Hematopoietic multipotent progenitor cell treated with erythropoietin and hydrocortisone succinate and interleukin-3 and kit ligand, for 15 days (in vitro differentiated cells): ENCODE data around the gene CDK3.
A peak's percentile ranks its signal among the peaks of the same experiment; 100 is the strongest.

ENCODE experiments used
- DNase-seq: peaks from one replicate; pipeline ENCODE4 v3.0.0-alpha.2; 2015; ENCODE audit warnings: low spot score

The CDK3 gene

DNA sequence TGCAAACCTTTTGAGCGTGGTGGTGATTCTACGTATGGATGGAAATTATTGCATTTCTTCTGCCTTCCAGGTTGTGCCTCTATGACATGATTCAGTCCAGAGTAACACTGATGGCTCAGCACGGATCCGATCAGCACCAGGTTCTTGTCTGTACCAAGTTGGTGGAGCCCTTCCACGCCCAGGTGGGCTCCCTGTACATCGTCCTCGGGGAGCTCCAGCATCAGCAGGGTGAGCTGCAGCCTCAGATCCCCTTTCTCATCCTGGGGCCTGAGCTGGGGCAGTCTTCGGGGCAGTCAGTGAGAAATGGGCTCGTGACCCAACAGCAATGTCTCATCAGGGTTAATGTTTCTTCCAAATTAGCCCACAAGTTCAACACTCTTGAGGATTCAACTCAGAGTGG is 9.3 kb upstream of the CDK3 start:
- no peak for DNase-seq

DNA sequence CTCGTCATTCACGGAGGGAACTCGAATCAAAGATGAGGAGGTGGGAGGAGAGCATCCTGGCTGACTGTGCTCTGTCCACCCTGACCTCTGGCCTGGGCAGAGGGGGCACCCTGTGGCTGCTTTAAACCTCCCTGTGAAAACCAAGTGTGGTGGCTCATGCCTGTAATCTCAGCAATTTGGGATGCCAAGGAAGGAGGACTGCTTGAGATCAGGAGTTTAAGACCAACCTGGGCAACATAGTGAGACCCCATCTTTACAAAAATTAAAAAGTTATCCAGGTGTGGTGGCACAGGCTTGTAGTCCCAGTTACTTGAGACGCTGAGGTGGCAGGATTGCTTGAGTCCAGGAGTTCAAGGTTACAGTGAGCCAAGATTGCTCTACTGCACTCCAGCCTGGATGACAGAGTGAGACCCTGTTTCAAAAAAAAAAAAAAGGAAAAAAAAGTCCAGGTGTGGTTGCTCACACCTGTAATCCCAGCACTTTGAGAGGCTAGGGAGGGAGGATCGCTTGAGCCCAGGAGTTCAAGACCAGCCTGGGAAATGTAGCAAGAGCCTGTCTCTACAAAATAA is 5.8 kb upstream of the CDK3 start:
- DNase-seq: no peak

GRCh38 chr17:75995385-75995925 is 5.2 kb upstream of the CDK3 start:
- DNase-seq: no peak

DNA sequence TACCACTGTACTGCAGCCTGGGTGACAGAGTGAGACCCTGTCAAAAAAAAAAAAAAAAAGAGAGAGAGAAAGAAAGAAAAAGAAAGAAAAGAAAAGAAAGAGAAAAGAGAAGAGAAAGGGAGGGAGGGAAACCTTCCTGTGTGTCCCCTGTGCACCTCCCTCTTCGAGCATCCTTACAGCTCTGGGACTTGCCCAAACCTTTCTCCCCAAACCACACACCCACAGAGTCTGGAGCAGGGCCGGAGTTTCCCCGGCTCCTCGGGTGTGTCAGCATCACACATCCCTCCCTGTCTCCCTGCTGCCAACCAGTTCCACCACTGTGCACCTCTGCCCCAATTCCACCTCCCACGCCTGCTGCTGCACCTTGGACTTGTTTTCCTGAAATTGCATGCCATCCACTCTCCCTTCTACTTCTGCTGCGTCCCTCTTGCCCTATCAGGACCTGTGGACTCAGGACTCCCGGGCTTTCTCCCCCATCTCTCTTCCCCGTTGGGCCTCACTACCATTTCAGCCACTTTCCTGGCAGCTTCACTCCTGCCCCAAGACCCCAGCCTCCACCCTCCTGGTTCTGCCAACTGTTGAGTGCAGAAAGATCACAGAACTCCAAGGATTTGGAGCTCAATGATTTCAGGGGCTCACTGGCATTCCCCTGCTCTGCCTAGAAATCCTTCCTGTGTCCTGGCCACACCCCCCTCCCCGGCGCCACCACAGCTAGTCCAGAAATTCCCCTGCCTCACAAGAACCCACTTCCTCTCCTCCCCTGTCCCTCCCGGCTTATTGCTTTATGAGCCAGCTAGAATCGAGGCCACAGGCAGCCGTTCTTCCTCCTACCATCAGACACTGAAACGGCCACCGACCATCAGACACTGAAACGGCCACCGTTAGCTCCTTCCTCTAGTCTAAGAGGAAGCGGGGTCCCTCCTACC is 3.7 kb upstream of the CDK3 start:
- no peak for DNase-seq

DNA sequence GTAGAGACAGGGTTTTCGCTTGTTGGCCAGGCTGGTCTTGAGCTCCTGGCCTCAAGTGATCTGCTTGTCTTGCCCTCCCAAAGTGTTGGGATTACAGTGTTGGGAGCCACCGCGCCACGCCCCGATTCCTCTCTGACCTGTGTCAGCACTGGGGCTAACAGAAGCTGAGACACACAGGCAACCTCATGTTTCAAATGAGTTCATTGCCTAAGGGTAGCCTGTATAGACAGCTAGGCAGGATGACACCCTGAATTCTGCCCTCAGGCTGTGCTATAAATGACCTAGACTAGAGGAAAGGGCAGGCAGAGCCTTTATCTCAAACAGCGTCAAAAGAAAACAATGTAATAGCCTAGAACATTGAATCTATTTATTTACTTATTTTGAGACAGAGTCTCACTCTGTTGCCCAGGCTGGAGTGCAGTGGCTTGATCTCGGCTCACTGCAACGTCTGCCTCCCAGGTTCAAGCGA is 2.3 kb upstream of the CDK3 start:
- DNase-seq: no peak

DNA sequence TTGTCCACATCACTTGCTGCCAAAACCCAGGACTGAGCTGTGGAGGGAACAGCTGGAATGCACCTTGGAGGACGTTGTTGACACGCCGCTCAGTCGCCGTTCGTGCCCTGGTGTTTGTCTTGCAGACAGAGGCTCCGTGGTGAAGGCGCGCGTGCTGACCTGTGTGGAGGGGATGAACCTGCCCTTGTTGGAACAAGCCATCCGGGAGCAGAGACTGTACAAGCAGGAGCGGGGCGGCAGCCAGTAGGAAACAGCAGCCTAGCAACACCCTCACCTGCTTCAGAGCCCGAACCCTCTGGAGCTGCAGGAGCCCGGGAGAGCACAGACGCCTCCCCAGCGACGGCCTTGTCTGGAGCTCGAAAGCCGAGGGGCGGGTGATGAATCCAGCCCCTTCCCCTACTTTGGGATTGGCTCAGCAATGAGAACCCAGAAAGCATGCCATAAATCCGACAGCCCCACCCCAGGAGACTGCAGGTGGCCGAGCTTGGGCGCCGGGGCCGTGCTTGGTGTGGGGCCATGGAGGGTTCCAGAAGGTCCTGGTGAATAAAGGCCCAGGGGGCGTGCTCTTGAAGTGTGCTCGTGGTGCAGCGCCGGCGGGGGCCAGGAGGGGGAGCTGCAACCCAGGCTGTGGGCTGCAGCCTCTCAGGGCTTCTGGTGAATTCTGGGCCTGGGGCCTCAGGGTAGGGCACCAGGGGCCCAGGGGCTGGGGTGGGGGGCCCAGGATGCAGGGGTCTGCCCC is 470 bp upstream of the CDK3 start:
- peak; percentile 67 for DNase-seq

DNA sequence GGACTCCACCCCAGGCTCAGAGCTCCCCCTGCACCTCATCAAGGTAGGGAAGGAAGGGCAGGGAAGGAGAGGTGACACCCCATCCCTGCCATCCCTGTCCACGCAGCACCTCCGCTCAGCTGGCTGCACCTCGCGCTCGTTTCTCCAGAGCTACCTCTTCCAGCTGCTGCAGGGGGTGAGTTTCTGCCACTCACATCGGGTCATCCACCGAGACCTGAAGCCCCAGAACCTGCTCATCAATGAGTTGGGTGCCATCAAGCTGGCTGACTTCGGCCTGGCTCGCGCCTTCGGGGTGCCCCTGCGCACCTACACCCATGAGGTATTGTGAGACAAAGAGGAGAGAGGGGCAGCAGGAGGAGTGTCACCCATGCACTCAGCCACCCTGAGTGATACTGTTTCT is 1.4 kb downstream of the CDK3 start:
- DNase-seq: no peak

DNA sequence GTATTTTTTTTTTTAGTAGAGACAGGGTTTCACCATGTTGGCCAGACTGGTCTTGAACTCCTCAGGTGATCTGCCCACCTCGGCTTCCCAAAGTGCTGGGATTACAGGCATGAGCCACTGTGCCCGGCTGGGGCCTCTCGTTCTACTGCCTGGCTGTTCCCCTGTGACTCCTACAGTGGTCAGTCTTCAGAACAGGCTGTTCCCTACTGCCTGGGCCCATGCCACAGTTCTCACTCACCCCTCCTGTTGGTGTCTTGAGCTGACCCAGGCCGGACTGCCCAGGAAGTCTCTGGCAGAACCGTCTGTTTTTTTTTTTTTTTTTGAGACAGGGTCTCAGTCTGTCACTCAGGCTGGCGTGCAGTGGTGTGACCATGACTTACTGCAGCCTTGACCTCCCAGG is 3.3 kb downstream of the CDK3 start:
- no peak for DNase-seq

DNA sequence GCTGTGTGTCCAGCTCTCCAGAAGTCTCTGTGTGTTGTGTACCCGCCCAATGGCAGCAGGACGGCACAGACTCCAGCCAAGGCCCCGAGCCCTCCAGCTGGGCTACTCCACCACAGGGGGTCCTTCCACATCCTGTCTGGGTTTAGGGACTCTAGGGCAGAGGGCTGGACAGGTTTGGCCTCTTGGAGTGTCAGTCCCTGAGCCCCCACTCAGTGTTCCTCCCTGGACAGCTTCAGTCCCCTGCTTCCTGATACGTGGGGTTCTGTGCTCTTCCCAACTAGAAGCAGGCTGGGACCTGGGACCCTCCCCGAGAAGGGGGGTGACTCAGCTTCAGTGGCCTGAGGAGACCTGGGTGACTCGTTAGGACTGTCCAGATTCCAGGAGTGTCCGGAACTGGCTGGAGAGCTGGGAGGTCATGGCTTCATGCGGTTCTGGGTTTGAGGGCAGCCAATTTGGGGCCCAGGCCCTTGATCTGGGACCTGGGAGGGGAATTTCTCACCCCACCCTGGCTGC is 4.2 kb downstream of the CDK3 start:
- no peak for DNase-seq

DNA sequence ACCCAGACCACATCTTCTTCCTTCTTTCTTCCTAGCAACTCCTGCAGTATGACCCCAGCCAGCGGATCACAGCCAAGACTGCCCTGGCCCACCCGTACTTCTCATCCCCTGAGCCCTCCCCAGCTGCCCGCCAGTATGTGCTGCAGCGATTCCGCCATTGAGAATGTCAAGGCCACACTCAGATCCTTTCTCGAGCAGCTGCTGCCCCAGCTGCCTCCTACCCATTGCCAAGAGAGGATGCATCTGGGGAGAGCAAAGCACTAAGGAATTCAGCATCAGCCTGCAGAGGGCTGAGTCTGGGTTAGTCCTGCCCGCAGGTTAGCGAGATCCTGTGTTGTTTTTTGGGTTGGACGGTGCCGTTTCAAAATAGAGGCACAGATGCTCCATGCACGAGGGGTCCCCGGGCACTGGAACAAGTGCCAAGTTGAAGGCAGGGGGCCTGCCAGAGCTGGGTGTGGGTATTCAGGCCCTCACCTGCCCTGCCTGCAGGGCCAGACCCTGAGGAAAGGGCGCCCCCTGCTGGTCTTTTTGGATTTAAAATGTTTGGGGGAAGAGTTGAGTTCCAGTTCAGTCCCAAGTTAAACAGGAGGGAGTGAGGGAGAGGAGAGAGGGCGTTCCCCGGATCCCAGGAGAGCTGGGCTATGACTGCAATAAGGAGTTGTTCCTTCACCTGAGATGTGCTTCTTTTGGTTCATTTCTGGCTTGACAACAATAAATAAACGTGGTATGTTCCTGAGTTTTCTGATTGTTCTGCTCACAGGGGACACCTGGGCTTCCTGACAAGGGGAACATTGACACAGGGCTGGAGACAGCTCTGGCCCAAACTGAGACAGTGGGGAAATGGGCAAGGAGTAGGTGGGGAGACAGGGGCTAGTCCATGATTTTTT is 4.9 kb downstream of the CDK3 start:
- peak; percentile 85 for DNase-seq

- no peak for DNase-seq
Observed at GRCh38 chr17:76007131-76007849, 6.6 kb downstream of the CDK3 start.

- no peak for DNase-seq
Observed at GRCh38 chr17:76007850-76008165, 7.2 kb downstream of the CDK3 start.

DNA sequence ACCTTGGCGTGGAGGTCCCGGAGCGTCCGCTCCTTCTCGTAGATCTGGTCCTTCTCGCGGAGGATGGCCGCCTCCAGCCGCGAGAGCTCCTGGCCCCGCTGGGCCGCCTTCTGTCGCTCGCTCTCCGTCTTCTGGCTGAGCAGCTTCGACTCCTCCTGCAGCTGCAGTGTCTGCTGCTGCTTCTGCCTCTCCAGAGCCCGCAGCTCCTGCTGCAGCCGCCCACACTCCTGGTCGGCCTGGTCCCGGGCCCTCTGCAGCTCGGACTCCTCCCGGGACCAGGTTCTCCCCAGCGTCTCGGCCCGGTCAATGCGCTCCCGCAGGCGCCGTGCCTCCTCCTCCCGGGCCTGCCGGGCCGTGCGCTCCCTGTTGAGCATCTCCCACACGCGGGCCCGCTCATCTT is 7.6 kb downstream of the CDK3 start:
- no peak for DNase-seq

DNA sequence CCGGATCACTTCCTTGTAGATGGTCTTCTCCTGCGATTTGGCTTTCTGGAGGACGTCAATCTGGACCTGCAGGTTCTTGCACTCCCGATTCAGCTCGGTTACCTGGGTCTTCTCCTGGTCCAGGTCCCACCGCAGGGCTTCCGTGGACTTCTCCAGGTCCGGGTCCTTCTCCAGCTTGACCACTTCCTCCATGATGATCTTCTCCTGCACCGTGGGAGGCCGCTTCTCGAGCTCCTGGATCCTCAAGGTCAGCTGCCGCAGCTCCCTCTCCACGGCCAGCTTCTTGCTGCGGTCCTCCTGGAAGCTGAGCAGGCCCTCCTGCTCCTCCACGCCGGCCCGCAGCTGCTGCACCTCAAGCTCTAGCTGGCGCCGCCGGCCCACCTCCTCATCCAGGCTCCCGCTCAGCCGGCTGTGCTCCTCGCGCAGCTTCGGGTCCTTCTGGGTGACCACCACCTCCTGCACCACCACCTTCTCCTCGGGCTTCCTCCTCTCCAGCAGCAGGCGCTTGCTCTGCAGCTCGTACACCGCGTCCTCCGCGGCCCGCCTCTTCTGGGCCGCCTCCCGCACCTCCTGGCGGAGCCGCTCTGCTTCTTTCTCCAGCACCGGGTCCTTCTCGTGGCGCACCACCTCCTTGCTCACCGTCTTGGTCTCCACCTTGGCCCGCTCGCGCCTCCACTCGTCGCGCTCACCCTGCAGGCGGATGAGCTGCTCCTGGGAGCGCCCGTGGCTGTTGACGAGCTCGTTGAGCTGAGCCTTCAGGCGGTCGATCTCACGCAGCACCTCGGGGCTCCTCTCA is 8.2 kb downstream of the CDK3 start:
- no peak for DNase-seq

DNA sequence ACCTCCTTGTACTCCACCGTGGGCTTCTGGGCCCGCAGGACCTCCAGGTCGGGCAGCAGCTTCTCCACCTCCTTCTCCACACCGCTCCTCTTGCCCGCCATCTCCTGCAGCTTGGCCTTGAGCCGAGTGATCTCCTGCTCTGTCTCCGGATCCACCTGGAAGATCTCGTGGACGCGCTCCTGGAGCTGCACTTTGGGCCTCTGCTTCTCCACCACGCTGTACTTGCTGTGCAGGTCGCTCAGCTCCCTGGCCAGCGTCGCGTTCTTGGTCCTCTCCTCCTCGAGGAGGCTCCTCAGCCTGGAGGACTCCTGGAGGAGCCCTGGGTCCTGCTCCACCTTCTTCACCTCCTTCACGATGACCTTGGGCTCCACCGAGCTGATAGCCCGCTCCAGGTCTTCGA is 8.8 kb downstream of the CDK3 start:
- DNase-seq: no peak

DNA sequence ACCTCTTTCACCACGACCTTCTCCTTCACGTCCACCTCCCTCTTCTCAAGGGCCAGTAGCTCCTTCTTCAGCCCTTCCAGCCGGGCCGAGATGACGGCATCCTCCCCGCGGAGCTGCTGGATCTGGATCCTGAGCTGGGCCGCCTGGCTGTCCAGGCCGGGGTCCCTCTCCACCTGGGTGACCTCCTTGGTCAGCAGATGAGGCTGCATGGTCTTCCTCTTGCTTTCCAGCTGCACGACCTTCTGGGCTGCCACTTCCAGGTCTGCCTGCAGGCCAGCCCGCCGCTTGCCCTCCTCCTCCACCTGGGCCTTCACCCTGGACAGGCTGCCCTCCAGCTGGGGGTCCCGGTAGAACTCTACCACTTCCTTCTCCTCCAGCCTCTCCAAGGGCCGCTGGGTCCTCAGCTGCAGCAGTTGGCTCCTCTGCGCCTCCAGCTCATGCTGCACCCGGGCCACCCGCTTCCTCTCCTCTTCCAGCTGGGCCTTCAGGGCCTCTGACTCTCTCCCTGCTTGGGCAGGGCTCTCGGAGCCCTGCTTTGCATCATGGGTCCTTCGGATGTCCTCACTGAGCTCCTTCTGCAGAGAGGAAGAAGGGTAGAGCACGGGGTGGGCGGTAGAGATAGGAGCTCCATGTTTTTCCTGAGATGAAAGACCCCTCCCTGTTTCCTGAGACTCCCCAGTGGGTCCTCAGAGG is 9.5 kb downstream of the CDK3 start:
- no peak for DNase-seq

DNA sequence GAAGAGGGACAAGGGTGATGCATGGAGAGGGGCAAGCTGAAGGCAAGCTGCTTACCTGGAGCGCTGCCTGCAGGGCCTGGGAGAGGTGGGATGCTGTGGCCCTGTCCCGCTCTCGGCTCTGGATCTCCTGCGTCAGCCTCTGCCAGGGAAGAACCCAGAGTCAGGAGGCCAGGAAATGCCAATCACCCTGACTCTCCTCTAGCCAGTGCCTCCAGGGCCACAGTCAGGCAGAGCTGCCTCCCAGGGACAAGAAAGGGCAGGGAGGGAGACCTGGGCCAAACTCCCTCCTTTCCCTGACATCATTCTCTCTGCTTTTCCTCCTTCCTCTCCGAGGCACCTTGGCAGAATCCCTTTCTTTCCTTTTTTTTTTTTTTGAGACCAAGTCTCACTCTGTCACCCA is 11.3 kb downstream of the CDK3 start:
- no peak for DNase-seq

GRCh38 chr17:76013377-76013932 is 12.8 kb downstream of the CDK3 start:
- no peak for DNase-seq
